ENCODE measurements around the gene IL10RA.

DNA sequence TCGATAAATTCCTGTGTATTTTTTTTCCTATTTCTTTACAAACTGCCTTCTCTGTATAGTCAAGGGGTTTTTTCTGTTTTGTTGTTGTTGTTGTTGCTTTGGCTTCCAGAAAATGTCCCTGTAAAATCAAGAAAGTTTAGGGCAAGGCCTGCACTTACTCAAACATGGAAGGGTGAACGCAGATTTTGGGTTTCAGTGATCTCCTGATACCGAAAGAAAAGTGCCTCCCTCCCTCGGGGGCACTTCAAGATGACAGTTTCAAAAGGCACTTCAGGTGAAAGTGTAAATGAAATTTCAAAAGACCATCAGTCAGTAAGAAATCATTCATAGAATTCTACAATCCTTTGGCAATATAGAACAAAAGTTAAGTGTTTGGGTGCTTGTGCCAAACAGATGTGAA lies 47.2 kb downstream of the IL10RA start:
- TF ChIP-seq POLR2A (IDR thresholded peaks at IDR 0.05) (no peak), POLR2AphosphoS5 (IDR thresholded peaks at IDR 0.05) (no peak)
- TF ChIP-seq, protein P1, sequence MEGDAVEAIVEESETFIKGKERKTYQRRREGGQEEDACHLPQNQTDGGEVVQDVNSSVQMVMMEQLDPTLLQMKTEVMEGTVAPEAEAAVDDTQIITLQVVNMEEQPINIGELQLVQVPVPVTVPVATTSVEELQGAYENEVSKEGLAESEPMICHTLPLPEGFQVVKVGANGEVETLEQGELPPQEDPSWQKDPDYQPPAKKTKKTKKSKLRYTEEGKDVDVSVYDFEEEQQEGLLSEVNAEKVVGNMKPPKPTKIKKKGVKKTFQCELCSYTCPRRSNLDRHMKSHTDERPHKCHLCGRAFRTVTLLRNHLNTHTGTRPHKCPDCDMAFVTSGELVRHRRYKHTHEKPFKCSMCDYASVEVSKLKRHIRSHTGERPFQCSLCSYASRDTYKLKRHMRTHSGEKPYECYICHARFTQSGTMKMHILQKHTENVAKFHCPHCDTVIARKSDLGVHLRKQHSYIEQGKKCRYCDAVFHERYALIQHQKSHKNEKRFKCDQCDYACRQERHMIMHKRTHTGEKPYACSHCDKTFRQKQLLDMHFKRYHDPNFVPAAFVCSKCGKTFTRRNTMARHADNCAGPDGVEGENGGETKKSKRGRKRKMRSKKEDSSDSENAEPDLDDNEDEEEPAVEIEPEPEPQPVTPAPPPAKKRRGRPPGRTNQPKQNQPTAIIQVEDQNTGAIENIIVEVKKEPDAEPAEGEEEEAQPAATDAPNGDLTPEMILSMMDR (IDR thresholded peaks at IDR 0.05) = no peak

Data from breast epithelium (tissue), 3 donors.